Lung (tissue), 12 donors: Measurements from ENCODE around the gene KHNYN. TPM values are rescaled to one million over a fixed set of nuclear protein-coding genes. Genes with fewer than 3 reads are reported as not detected.

ENCODE experiments used
- ATAC-seq: fragments of 200-7000 bp; cut with Tn5 transposase; one replicate; pipeline ENCODE4 v1.9.1; 2020; ENCODE audit warnings: moderate number of reproducible peaks; ENCODE audit not compliant: insufficient read depth, low FRiP score
- DNase-seq, 3 donors: peaks; one replicate each; pipeline ENCODE4 v3.0.0-alpha.2; 2013 to 2017
- H3K27ac ChIP-seq, 2 donors: one replicate each; pipeline ENCODE4 v1.5.1; 2013; ENCODE audit warnings: mild to moderate bottlenecking in 2 of 2, moderate library complexity in 2 of 2, control low read depth in 1 of 2, inconsistent platforms in 1 of 2, low read depth in 1 of 2, low read length in 1 of 2
- H3K27me3 ChIP-seq, 3 donors: one replicate each; pipeline ENCODE4 v1.5.1; 2013; ENCODE audit warnings: low read length in 2 of 3; ENCODE audit not compliant: control insufficient read depth in 3 of 3, insufficient read depth in 3 of 3
- H3K36me3 ChIP-seq, 4 donors: one replicate each; pipeline ENCODE4 v1.5.1; 2013; ENCODE audit warnings: low read length in 4 of 4, mild to moderate bottlenecking in 1 of 4, moderate library complexity in 1 of 4; ENCODE audit not compliant: control insufficient read depth in 4 of 4, insufficient read depth in 4 of 4
- H3K4me1 ChIP-seq, 5 donors: one replicate each; pipeline ENCODE4 v1.5.1; 2013; ENCODE audit warnings: low read length in 5 of 5, mild to moderate bottlenecking in 2 of 5, moderate library complexity in 1 of 5; ENCODE audit not compliant: control insufficient read depth in 5 of 5, insufficient read depth in 5 of 5
- H3K4me3 ChIP-seq: one replicate; pipeline ENCODE4 v1.5.1; 2013; ENCODE audit warnings: mild to moderate bottlenecking, control low read depth, moderate library complexity
- H3K9ac ChIP-seq, 2 donors: one replicate each; pipeline ENCODE4 v1.5.1; 2013; ENCODE audit warnings: low read length in 2 of 2, control low read depth in 1 of 2; ENCODE audit not compliant: insufficient read depth in 1 of 2
- H3K9me3 ChIP-seq, 4 donors: one replicate each; pipeline ENCODE4 v1.5.1; 2013; ENCODE audit warnings: low read length in 3 of 4, mild to moderate bottlenecking in 1 of 4, moderate library complexity in 1 of 4; ENCODE audit not compliant: control insufficient read depth in 4 of 4, insufficient read depth in 3 of 4
- CTCF ChIP-seq: IDR thresholded peaks from 2 replicates; pipeline ENCODE4 v1.5.1; 2012; ENCODE audit warnings: mild to moderate bottlenecking; ENCODE audit errors: control extremely low read depth, extremely low read depth
- WGBS, 2 donors: extraction: QIAGEN DNeasy Blood & Tissue Kit; methylation state at CpG; one replicate each; pipeline ENCODE4 v1.1.7; 2013; 5-methylcytosine and 5-hydroxymethylcytosine counted together
- polyA plus RNA-seq, 2 donors: library from polyadenylated mRNA; stranded (reverse); fragments of 200-250 nt; gene quantifications; one replicate each; pipeline ENCODE4 v1.2.1, GENCODE V29; 2013
- total RNA-seq, 2 donors: library from RNA; depleted of rRNA in 1 of 2; stranded (reverse); fragments of >200 nt in 1 of 2; gene quantifications; one replicate each; pipeline ENCODE4 v1.2.1, GENCODE V29; 2014 to 2021
- donor health status: control.
- donor health status: control.
- donor health status: Bipolar disorder and iron deficiency.
- donor health status: healthy.
- donor health status: DM: yes; HTN: yes; CAD: no.

KHNYN gene
- total and polyA plus RNA-seq, 4 donors = 27.0 to 60.2 (median 41.1) TPM

- Histone ChIP-seq H3K4me1 (peaks cover 0 to 28% (median 15%) of the 10 kb centered on the region in 5 donors), H3K9ac (no peak overlapping the region)
- peak; percentile 44 for ATAC-seq
Measured at GRCh38 chr14:24431569-24432258, 2.0 kb downstream of the KHNYN start.

GRCh38 chr14:24432259-24433131 lies 2.7 kb downstream of the KHNYN start:
- DNase-seq (no peak), ATAC-seq (no peak)
- H3K27me3 ChIP-seq = no peaks in the 10 kb centered on the region
- H3K4me3 ChIP-seq = no peak overlapping the region
- peaks cover 0 to 28% (median 18%) of the 10 kb centered on the region in 5 donors for H3K4me1 ChIP-seq
- TF ChIP-seq CTCF = no peak
- 86 to 93% methylated on average over 21 to 24 of the region's 24 CpGs for WGBS, 2 donors
- H3K36me3 ChIP-seq = peaks cover 0 to 36% (median 32%) of the 10 kb centered on the region in 4 donors
- H3K9me3 ChIP-seq = no peaks in the 10 kb centered on the region
- peak overlapping the region in 1 of 2 donors; percentile 7 for H3K27ac ChIP-seq
- H3K9ac ChIP-seq = no peak overlapping the region

More at GRCh38 chr14:24431569-24432258, 2.0 kb downstream of the KHNYN start:
- H3K27me3 ChIP-seq = no peaks in the 10 kb centered on the region
- H3K4me3 ChIP-seq = no peak overlapping the region
- peak; percentile 89 for TF ChIP-seq CTCF
- peak; percentile 89 to 90 (median 89) for DNase-seq
- H3K36me3 ChIP-seq = peaks cover 0 to 29% (median 26%) of the 10 kb centered on the region in 4 donors
- peak overlapping the region; percentile 97 to 99 for H3K27ac ChIP-seq
- no peaks in the 10 kb centered on the region for H3K9me3 ChIP-seq
- WGBS, 2 donors = 46 to 48% methylated on average over 15 of the region's 15 CpGs

DNA sequence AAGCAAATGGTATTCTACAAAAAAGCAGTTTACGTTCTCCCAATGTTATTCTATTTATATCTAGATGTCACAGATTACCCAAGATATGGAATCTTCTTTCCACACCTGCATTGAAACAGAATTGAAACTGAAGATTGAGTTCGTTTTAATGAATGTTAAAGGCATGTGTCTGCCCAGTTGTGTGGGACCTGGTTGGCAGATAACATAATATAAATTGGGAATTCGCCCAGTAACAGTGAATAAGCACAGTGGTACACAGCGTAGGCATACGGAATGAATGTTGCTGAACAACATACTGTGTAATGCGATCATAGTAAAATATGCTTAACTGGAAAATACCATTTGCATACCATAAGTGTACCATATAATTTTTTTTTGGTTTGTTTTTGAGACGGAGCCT lies 4.3 kb downstream of the KHNYN start:
- peaks cover 0 to 49% (median 43%) of the 10 kb centered on the region in 4 donors for H3K36me3 ChIP-seq
- H3K4me3 ChIP-seq = no peak overlapping the region
- 90% methylated on average over 7 of the region's 7 CpGs for WGBS, 2 donors
- no peaks in the 10 kb centered on the region for H3K9me3 ChIP-seq
- DNase-seq (no peak), ATAC-seq (no peak)
- TF ChIP-seq CTCF = no peak
- H3K9ac ChIP-seq = no peak overlapping the region
- H3K27me3 ChIP-seq = no peaks in the 10 kb centered on the region
- no peak overlapping the region for H3K27ac ChIP-seq
- H3K4me1 ChIP-seq = peaks cover 0 to 23% (median 16%) of the 10 kb centered on the region in 5 donors
